Endodermal cell (in vitro differentiated cells): Measurements from ENCODE around the gene CRYGN. TPM values are rescaled to one million over a fixed set of nuclear protein-coding genes. Genes with fewer than 3 reads are reported as not detected.

Experiments
- DNase-seq: peaks from one replicate; pipeline ENCODE4 v3.0.0-alpha.2; 2017
- H3K27ac ChIP-seq: 2 replicates; pipeline ENCODE4 v1.5.1; 2013; ENCODE audit warnings: mild to moderate bottlenecking, low read depth, low read length, moderate library complexity
- H3K27me3 ChIP-seq: 2 replicates; pipeline ENCODE4 v1.6.1; 2013; ENCODE audit warnings: mild to moderate bottlenecking, low read length, moderate library complexity; ENCODE audit not compliant: insufficient read depth, control insufficient read depth, poor library complexity, severe bottlenecking
- H3K36me3 ChIP-seq: 2 replicates; pipeline ENCODE4 v1.7.0; 2013; ENCODE audit warnings: mild to moderate bottlenecking, low read length, moderate library complexity; ENCODE audit not compliant: control insufficient read depth, insufficient read depth
- H3K4me1 ChIP-seq: one replicate; pipeline ENCODE4 v1.7.0; 2013; ENCODE audit warnings: low read length; ENCODE audit not compliant: control insufficient read depth, insufficient read depth
- H3K4me3 ChIP-seq: 2 replicates; pipeline ENCODE4 v1.5.1; 2013; ENCODE audit warnings: mild to moderate bottlenecking, low read length, moderate library complexity
- H3K9ac ChIP-seq: 2 replicates; pipeline ENCODE4 v1.6.1; 2013; ENCODE audit warnings: mild to moderate bottlenecking, low read length, moderate library complexity; ENCODE audit not compliant: poor library complexity, severe bottlenecking; ENCODE audit errors: extremely low read depth
- H3K9me3 ChIP-seq: 2 replicates; pipeline ENCODE4 v1.6.1; 2013; ENCODE audit warnings: mild to moderate bottlenecking, low read length, moderate library complexity; ENCODE audit not compliant: control insufficient read depth
- H3K27ac Mint-ChIP-seq: 2 replicates; pipeline ENCODE4 v1.8.0; 2020; ENCODE audit warnings: mixed read lengths
- H3K27me3 Mint-ChIP-seq: 2 replicates; pipeline ENCODE4 v1.8.0; 2021; ENCODE audit warnings: mild to moderate bottlenecking, mixed read lengths; ENCODE audit not compliant: insufficient read depth
- H3K36me3 Mint-ChIP-seq: 2 replicates; pipeline ENCODE4 v1.8.0; 2020; ENCODE audit warnings: low read depth, mixed read lengths
- H3K4me1 Mint-ChIP-seq: 2 replicates; pipeline ENCODE4 v1.8.0; 2020; ENCODE audit warnings: mixed read lengths
- H3K4me3 Mint-ChIP-seq: 2 replicates; pipeline ENCODE4 v1.8.0; 2020; ENCODE audit warnings: mild to moderate bottlenecking, moderate library complexity, mixed read lengths
- H3K9me3 Mint-ChIP-seq: 2 replicates; pipeline ENCODE4 v1.8.0; 2020; ENCODE audit warnings: mild to moderate bottlenecking, mixed read lengths
- CTCF ChIP-seq: fragments of 200-600 bp; sonication (generic); conservative IDR thresholded peaks from 2 replicates; pipeline ENCODE4 v1.5.0; 2021; ENCODE audit warnings: antibody characterized with exemption, mild to moderate bottlenecking
- WGBS, 2 experiments: methylation state at CpG; one replicate each; pipeline versions ENCODE4 v1.1.5 to v1.1.7; 2013; ENCODE audit warnings: missing lambda C conversion rate in 2 of 2, mixed read lengths in 1 of 2; ENCODE audit not compliant: insufficient coverage in 1 of 2, insufficient read length in 1 of 2; 5-methylcytosine and 5-hydroxymethylcytosine counted together
- total RNA-seq, 2 donors: library from RNA; stranded (reverse); fragmentation: NEBNext Ultra II Directional in 1 of 2; extraction: Animal tissue kit (Norgen Biotek cat#: 25700) in 1 of 2; gene quantifications; 2 replicates in 1 of 2; 3 replicates in 1 of 2; pipeline ENCODE4 v1.2.1, GENCODE V29; 2021

Gene CRYGN
- total RNA-seq, 2 donors from 2014 or later = 2.3 to 4.4 TPM

DNA sequence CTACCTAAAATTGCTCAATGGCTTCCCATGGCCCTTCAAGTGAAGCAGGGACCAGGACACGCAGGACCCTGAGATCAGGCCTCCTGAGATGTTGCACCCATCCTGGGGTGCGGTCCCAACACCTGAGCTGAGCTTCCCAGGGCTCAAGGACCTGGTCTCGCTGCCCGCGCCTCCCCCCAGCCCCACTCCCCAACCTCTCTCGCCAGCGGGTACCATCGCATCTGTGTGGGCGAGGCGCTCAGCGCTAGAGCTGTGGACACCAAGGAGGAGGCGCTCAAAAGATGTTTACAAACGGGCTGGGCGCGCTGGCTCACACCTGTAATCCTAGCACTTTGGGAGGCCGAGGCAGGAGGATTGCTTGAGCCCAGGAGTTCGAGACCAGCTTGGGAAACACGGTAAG lies 7.4 kb upstream of the CRYGN start:
- no peak overlapping the region for H3K9ac ChIP-seq
- H3K9me3 ChIP-seq = no peaks in the 10 kb centered on the region
- Mint-ChIP-seq H3K27me3 (peaks cover 12% of the 10 kb centered on the region), H3K27ac (no peak overlapping the region), H3K4me3 (no peak overlapping the region), H3K4me1 (no peaks in the 10 kb centered on the region), H3K9me3 (no peaks in the 10 kb centered on the region), H3K36me3 (no peaks in the 10 kb centered on the region)
- no peaks in the 10 kb centered on the region for H3K36me3 ChIP-seq
- WGBS, 2 experiments = 95 to 96% methylated on average over 8 to 17 of the region's 18 CpGs
- no peak overlapping the region for H3K27ac ChIP-seq
- H3K27me3 ChIP-seq = no peaks in the 10 kb centered on the region
- H3K4me1 ChIP-seq = no peaks in the 10 kb centered on the region
- H3K4me3 ChIP-seq = no peak overlapping the region
- no peak for DNase-seq
- no peak for TF ChIP-seq CTCF

GRCh38 chr7:151446412-151446811 lies 6.5 kb upstream of the CRYGN start:
- Histone ChIP-seq H3K27me3 (no peaks in the 10 kb centered on the region), H3K27ac (no peak overlapping the region), H3K36me3 (no peaks in the 10 kb centered on the region), H3K4me3 (no peak overlapping the region), H3K9ac (no peak overlapping the region), H3K4me1 (no peaks in the 10 kb centered on the region), H3K9me3 (no peaks in the 10 kb centered on the region)
- H3K9me3 Mint-ChIP-seq = no peaks in the 10 kb centered on the region
- H3K27ac Mint-ChIP-seq = no peak overlapping the region
- H3K27me3 Mint-ChIP-seq = peaks cover 12% of the 10 kb centered on the region
- DNase-seq = no peak
- no peak for TF ChIP-seq CTCF
- H3K36me3 Mint-ChIP-seq = no peaks in the 10 kb centered on the region
- no peak overlapping the region for H3K4me3 Mint-ChIP-seq
- peaks cover 2% of the 10 kb centered on the region for H3K4me1 Mint-ChIP-seq
- 83 to 88% methylated on average over 1 to 2 of the region's 2 CpGs for WGBS, 2 experiments

DNA sequence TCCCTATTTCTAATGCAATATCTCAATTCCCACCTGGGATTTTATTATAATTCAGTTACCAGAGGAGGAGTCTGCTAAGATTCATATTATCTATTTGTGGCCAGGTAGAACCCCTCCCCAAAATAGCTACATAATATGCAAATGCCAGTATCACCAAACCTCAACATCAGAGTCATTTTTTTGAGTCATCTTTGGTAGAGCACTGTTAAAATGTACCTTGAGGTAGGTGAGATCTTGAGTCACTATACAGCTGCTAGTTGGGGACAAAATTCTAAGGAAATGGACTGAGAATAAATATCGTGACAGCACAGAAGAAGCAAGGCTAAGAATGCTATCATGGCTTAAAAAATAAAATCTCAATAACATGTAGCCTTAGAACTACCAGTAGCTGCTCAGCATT lies 4.7 kb upstream of the CRYGN start:
- no peak for DNase-seq
- TF ChIP-seq CTCF = no peak
- H3K4me1 ChIP-seq = no peaks in the 10 kb centered on the region
- Mint-ChIP-seq H3K27ac (no peak overlapping the region), H3K9me3 (no peaks in the 10 kb centered on the region), H3K36me3 (no peaks in the 10 kb centered on the region), H3K4me1 (peaks cover 11% of the 10 kb centered on the region), H3K27me3 (peaks cover 12% of the 10 kb centered on the region), H3K4me3 (no peak overlapping the region)
- H3K9me3 ChIP-seq = no peaks in the 10 kb centered on the region
- no peaks in the 10 kb centered on the region for H3K27me3 ChIP-seq
- no peak overlapping the region for H3K4me3 ChIP-seq
- no peak overlapping the region for H3K27ac ChIP-seq
- H3K9ac ChIP-seq = no peak overlapping the region
- no peaks in the 10 kb centered on the region for H3K36me3 ChIP-seq
- 63 to 89% methylated on average over 1 of the region's 1 CpG for WGBS, 2 experiments
